ENCODE results near the gene MYO1F. TPM values are rescaled to one million over a fixed set of nuclear protein-coding genes. Genes with fewer than 3 reads are reported as not detected.

Gene MYO1F
- total and polyA plus RNA-seq, 2 of the 13 experiments (the other 11 are each of a cell fraction or from before 2014, with no cell fraction given): 0.09 to 0.13 TPM

- Histone ChIP-seq H4K20me1 (ENCODE audit: insufficient read depth, low read length) (peaks cover 2% of the 10 kb centered on the region; the same call in 1 of the 2 replicates), H3K27ac (ENCODE audit: extremely low read length, insufficient read depth, low read length) (no peak overlapping the region), H3K9me3 (ENCODE audit: low read length) (no peaks in the 10 kb centered on the region), H3K4me2 (ENCODE audit: low read depth, low read length) (no peak overlapping the region), H3K27me3 (ENCODE audit: control insufficient read depth in 1 of 2, insufficient read depth in 2 of 2, low read length in 2 of 2) (no peaks in the 10 kb centered on the region), H3K79me2 (ENCODE audit: insufficient read depth, low read length) (no peaks in the 10 kb centered on the region), H3K9ac (ENCODE audit: insufficient read depth, low read depth, low read length) (no peak overlapping the region), H3K36me3 (replicated peaks in 1 of 2; ENCODE audit: control insufficient read depth in 1 of 2, insufficient read depth in 2 of 2, low read length in 2 of 2) (no peaks in the 10 kb centered on the region), H2AFZ (ENCODE audit: low read length) (no peak overlapping the region), H3K4me3 (replicated peaks in 1 of 3; ENCODE audit: insufficient read depth in 1 of 3, low read depth in 2 of 3, low read length in 3 of 3) (no peak overlapping the region), H3K4me1 (ENCODE audit: insufficient read depth, low read length) (peaks cover 31% of the 10 kb centered on the region)
- intact Hi-C loops (cut with micrococcal nuclease; ENCODE audit: unreplicated experiment) (no loop called here), in situ Hi-C loops (cut with HindIII; ENCODE audit: extremely low pct_ligation_motif_present, low pct_unique_long_range_greater_than_20kb) (no loop called here)
- ChIA-PET POLR2A (interaction anchor here (0.6 to 1.1 kb wide), 2 partner anchors 18 to 94 kb away, joined by 3 read pairs; partner anchors contain the start of gene ZNF414), CTCF (ENCODE audit: low intra/inter-chr PET ratio, low total read pairs) (no interaction called here)
- ATAC-seq (no peak), DNase-seq (ENCODE audit: low spot score) (no peak), FAIRE-seq (no peak)
- WGBS (ENCODE audit: low lambda C conversion rate): 86% methylated on average over 7 of the region's 7 CpGs
- TF ChIP-seq CREB1 (IDR thresholded peaks at IDR 0.05): peak; percentile 55
- no peak for TF ChIP-seq CREB1 (CRISPR knock-in tag; IDR thresholded peaks at IDR 0.05)
- TF ChIP-seq ZNF496 (CRISPR knock-in tag; IDR thresholded peaks at IDR 0.05; ENCODE audit: insufficient replicate concordance): no peak
- no TSS peak for BruUV-seq (replicated peaks)
Measured at GRCh38 chr19:8531470-8531869, 45.8 kb downstream of the MYO1F start.

GRCh38 chr19:8530061-8530679 is 47.1 kb downstream of the MYO1F start:
- POLR2A ChIA-PET: no interaction called here
- in situ Hi-C loops (cut with HindIII; ENCODE audit: extremely low pct_ligation_motif_present, low pct_unique_long_range_greater_than_20kb) (no loop called here), intact Hi-C loops (cut with micrococcal nuclease; ENCODE audit: unreplicated experiment) (no loop called here)
- BruUV-seq (replicated peaks): no TSS peak
- no peak overlapping the region for H3K4me3 ChIP-seq (replicated peaks in 1 of 3; ENCODE audit: insufficient read depth in 1 of 3, low read depth in 2 of 3, low read length in 3 of 3)
- TF ChIP-seq SP140L (CRISPR knock-in tag; IDR thresholded peaks at IDR 0.05; ENCODE audit: borderline replicate concordance) (no peak), ZNF646 (CRISPR knock-in tag; IDR thresholded peaks at IDR 0.05) (no peak), ZNF343 (CRISPR knock-in tag; IDR thresholded peaks at IDR 0.05) (no peak), ZNF724P (CRISPR knock-in tag; IDR thresholded peaks at IDR 0.05; ENCODE audit: borderline replicate concordance) (no peak), MBD4 (IDR thresholded peaks at IDR 0.05; ENCODE audit: borderline replicate concordance, low read length) (no peak)
- H3K36me3 ChIP-seq (replicated peaks in 1 of 2; ENCODE audit: control insufficient read depth in 1 of 2, insufficient read depth in 2 of 2, low read length in 2 of 2): no peaks in the 10 kb centered on the region
- peaks cover 31% of the 10 kb centered on the region for H3K4me1 ChIP-seq (ENCODE audit: insufficient read depth, low read length)
- no peaks in the 10 kb centered on the region for H3K79me2 ChIP-seq (ENCODE audit: insufficient read depth, low read length)
- FAIRE-seq: no peak
- whole genome bisulfite sequencing (ENCODE audit: low lambda C conversion rate): 93% methylated on average over 35 of the region's 35 CpGs
- CTCF ChIA-PET (ENCODE audit: low intra/inter-chr PET ratio, low total read pairs): no interaction called here
- H3K4me2 ChIP-seq (ENCODE audit: low read depth, low read length): no peak overlapping the region
- H3K27me3 ChIP-seq (ENCODE audit: control insufficient read depth in 1 of 2, insufficient read depth in 2 of 2, low read length in 2 of 2): no peaks in the 10 kb centered on the region
- no peak overlapping the region for H3K9ac ChIP-seq (ENCODE audit: insufficient read depth, low read depth, low read length)
- no peak overlapping the region for H3K27ac ChIP-seq (ENCODE audit: extremely low read length, insufficient read depth, low read length)
- no peak overlapping the region for H2AFZ ChIP-seq (ENCODE audit: low read length)
- DNase-seq (ENCODE audit: low spot score): no peak
- ATAC-seq: no peak
- peaks cover 2% of the 10 kb centered on the region; the same call in 1 of the 2 replicates for H4K20me1 ChIP-seq (ENCODE audit: insufficient read depth, low read length)
- H3K9me3 ChIP-seq (ENCODE audit: low read length): no peaks in the 10 kb centered on the region

Measured in HepG2 (cell line).